ENCODE data around the gene LRP10.
"Not testable (repeated sequence)": the region's sequence is repeated elsewhere in the genome, so short reads cannot be mapped to it uniquely, and the experiment has no call there.

The LRP10 gene

GRCh38 chr14:22888662-22889061 lies 17.1 kb downstream of the LRP10 start:
- DNase-seq, result no peak

- DNase-seq, result no peak
Observed at GRCh38 chr14:22890416-22890815, 18.9 kb downstream of the LRP10 start.

GRCh38 chr14:22892488-22892887 lies 20.9 kb downstream of the LRP10 start:
- no peak for DNase-seq

GRCh38 chr14:22893706-22894105 lies 22.2 kb downstream of the LRP10 start:
- DNase-seq, result no peak

GRCh38 chr14:22895402-22895801 lies 23.9 kb downstream of the LRP10 start:
- DNase-seq, result no peak

- no peak for DNase-seq
Observed at GRCh38 chr14:22896356-22896755, 24.8 kb downstream of the LRP10 start.

- no peak for DNase-seq
Observed at GRCh38 chr14:22896760-22897159, 25.2 kb downstream of the LRP10 start.

- DNase-seq, result no peak
Observed at GRCh38 chr14:22897357-22897756, 25.8 kb downstream of the LRP10 start.

- peak; percentile 11 for DNase-seq
Observed at GRCh38 chr14:22898302-22899090, 27.0 kb downstream of the LRP10 start.

GRCh38 chr14:22900081-22900799 lies 28.7 kb downstream of the LRP10 start:
- DNase-seq, result peak; percentile 60

- DNase-seq, result no peak
Observed at GRCh38 chr14:22901799-22902198, 30.3 kb downstream of the LRP10 start.

GRCh38 chr14:22903742-22904087 lies 32.2 kb downstream of the LRP10 start:
- DNase-seq, result no peak

GRCh38 chr14:22905627-22906026 lies 34.1 kb downstream of the LRP10 start:
- DNase-seq, result no peak

GRCh38 chr14:22906073-22906472 lies 34.5 kb downstream of the LRP10 start:
- DNase-seq, result no peak

GRCh38 chr14:22907429-22907828 lies 35.9 kb downstream of the LRP10 start:
- DNase-seq, result no peak

GRCh38 chr14:22908601-22909000 lies 37.1 kb downstream of the LRP10 start:
- DNase-seq, result no peak

- DNase-seq, result no peak
Observed at GRCh38 chr14:22910916-22911315, 39.4 kb downstream of the LRP10 start.

- DNase-seq, result not testable (repeated sequence)
Observed at GRCh38 chr14:22914836-22915235, 43.3 kb downstream of the LRP10 start.

- DNase-seq, result no peak
Observed at GRCh38 chr14:22915886-22916521, 44.5 kb downstream of the LRP10 start.

GRCh38 chr14:22918804-22919600 lies 47.5 kb downstream of the LRP10 start, which contains the start of gene RBM23:
Gene RBM23 (minus strand): TSS chr14:22919149.
- peak; percentile 100 for DNase-seq

- no peak for DNase-seq
Observed at GRCh38 chr14:22919601-22919921, 48.0 kb downstream of the LRP10 start.

GRCh38 chr14:22920697-22921096 lies 49.2 kb downstream of the LRP10 start:
- DNase-seq, result no peak

GRCh38 chr14:22922294-22922693 lies 50.8 kb downstream of the LRP10 start:
- DNase-seq, result no peak
